ENCODE results near the gene PATJ.
"Not testable (repeated sequence)": the region's sequence is repeated elsewhere in the genome, so short reads cannot be mapped to it uniquely, and the experiment has no call there.

Gene PATJ

GRCh38 chr1:61741711-61742619 is at the start of gene PATJ:
PATJ (plus strand) TSS chr1:61742480; CDS start chr1:61762893, 20,413 bp downstream.
- DNase-seq (ENCODE audit: low read depth in 1 of 2, low spot score in 1 of 2): peak; percentile 26 to 32

- no peak for DNase-seq (ENCODE audit: low read depth in 1 of 2, low spot score in 1 of 2)
Measured at GRCh38 chr1:61699911-61700851, 42.1 kb upstream of the PATJ start.

GRCh38 chr1:61708953-61709907 is 33.0 kb upstream of the PATJ start:
- DNase-seq (ENCODE audit: low read depth in 1 of 2, low spot score in 1 of 2): no peak

- DNase-seq (ENCODE audit: low read depth in 1 of 2, low spot score in 1 of 2): no peak
Measured at GRCh38 chr1:61709908-61710289, 32.4 kb upstream of the PATJ start.

GRCh38 chr1:61711257-61711656 is 31.0 kb upstream of the PATJ start:
- DNase-seq (ENCODE audit: low read depth in 1 of 2, low spot score in 1 of 2): not testable (repeated sequence)

- DNase-seq (ENCODE audit: low read depth in 1 of 2, low spot score in 1 of 2): no peak
Measured at GRCh38 chr1:61711969-61712368, 30.3 kb upstream of the PATJ start.

GRCh38 chr1:61718996-61719663 is 23.1 kb upstream of the PATJ start:
- DNase-seq (ENCODE audit: low read depth in 1 of 2, low spot score in 1 of 2): not testable (repeated sequence)

- DNase-seq (ENCODE audit: low read depth in 1 of 2, low spot score in 1 of 2): no peak
Measured at GRCh38 chr1:61724506-61724812, 17.8 kb upstream of the PATJ start.

- peak; percentile 70 to 82 for DNase-seq (ENCODE audit: low read depth in 1 of 2, low spot score in 1 of 2)
Measured at GRCh38 chr1:61724813-61725694, 17.2 kb upstream of the PATJ start, which contains the start of gene TM2D1. TM2D1 (minus strand) TSS chr1:61725141; CDS start chr1:61725120, 21 bp downstream.

GRCh38 chr1:61727544-61727943 is 14.7 kb upstream of the PATJ start:
- no peak for DNase-seq (ENCODE audit: low read depth in 1 of 2, low spot score in 1 of 2)

GRCh38 chr1:61730679-61731078 is 11.6 kb upstream of the PATJ start:
- not testable (repeated sequence) for DNase-seq (ENCODE audit: low read depth in 1 of 2, low spot score in 1 of 2)

- no peak for DNase-seq (ENCODE audit: low read depth in 1 of 2, low spot score in 1 of 2)
Measured at GRCh38 chr1:61732726-61733125, 9.6 kb upstream of the PATJ start.

- no peak for DNase-seq (ENCODE audit: low read depth in 1 of 2, low spot score in 1 of 2)
Measured at GRCh38 chr1:61740751-61741700, 1.3 kb upstream of the PATJ start.

GRCh38 chr1:61742620-61743430 is 545 bp downstream of the PATJ start:
- DNase-seq (ENCODE audit: low read depth in 1 of 2, low spot score in 1 of 2): no peak

- no peak for DNase-seq (ENCODE audit: low read depth in 1 of 2, low spot score in 1 of 2)
Measured at GRCh38 chr1:61743431-61743705, 1.1 kb downstream of the PATJ start.

GRCh38 chr1:61743716-61744580 is 1.7 kb downstream of the PATJ start:
- DNase-seq (ENCODE audit: low read depth in 1 of 2, low spot score in 1 of 2): no peak
